CD4-positive, alpha-beta T cell treated with Interleukin-15 for 4 hours (primary cell): ENCODE data around the gene PIM1.
"Not testable (repeated sequence)": the region's sequence is repeated elsewhere in the genome, so short reads cannot be mapped to it uniquely, and the experiment has no call there.

Source experiments
- DNase-seq: peaks from one replicate; pipeline ENCODE4 v3.0.0-alpha.2; 2020; ENCODE audit warnings: low spot score

Gene PIM1

DNA sequence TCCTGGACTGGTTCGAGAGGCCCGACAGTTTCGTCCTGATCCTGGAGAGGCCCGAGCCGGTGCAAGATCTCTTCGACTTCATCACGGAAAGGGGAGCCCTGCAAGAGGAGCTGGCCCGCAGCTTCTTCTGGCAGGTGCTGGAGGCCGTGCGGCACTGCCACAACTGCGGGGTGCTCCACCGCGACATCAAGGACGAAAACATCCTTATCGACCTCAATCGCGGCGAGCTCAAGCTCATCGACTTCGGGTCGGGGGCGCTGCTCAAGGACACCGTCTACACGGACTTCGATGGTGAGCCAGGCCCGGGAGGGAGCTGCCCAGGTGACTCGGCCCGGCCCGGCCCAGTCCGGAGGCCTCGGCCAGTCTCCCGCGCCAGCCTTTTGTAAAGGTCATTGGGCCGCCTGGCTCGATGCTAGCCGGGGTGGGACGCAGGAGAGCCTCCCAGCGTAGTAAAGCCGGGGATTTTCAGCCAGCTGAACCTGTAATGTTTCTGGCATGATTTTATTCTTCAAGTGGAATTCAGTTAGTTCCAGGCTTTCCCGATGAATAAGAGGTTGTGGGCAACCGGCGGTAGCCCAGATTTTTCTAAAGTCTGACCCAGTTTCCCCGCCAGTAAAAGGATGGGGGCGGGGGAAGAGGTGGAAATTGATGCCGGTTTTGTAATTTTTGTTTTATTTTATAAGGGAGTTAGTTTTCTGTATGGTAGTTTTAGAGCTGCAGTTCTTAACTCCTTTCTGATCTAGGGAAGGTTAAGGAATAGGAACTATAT, 1.4 kb downstream of the PIM1 start:
- peak; percentile 36 for DNase-seq

DNA sequence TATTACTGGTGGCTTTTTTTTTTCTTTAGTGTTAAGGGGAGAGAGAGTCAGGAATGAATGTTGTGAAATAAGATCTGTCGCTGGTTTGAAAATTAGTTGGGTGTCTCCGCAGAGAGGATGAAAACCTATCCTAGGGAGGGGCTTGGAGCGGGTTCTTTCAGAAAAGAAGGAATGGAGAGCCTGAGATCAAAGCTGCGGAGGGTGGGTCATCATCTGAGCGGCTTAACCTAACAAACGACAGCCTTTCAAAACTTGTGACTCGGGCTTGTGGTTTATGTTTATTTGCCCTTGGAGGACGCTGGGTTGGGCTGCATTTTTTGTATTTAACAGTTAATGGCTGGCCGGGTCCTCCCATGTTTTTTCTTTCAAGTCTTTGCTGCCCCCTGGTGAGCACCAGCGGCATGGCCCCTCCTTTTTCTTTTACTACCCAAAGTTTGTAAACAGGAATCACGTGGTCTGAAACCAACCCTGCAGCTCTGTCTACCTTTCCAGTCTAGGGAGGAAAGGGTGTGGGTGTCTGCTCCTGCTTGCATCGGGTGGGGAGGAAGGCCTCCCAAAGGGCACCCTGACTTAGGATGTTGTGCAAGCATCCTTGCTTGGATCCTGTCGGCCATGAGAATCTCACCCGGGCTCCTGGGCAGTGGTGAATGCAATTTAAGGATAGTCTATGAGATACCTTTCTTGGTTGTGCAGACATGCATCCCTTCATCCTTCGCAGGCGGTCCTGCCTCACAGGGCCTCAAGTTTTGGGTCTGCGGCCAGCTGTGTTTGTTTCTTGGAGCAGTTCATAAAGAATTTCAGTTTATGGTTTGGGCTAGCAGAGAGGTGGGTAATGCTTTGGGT, 2.2 kb downstream of the PIM1 start:
- peak; percentile 97 for DNase-seq

DNA sequence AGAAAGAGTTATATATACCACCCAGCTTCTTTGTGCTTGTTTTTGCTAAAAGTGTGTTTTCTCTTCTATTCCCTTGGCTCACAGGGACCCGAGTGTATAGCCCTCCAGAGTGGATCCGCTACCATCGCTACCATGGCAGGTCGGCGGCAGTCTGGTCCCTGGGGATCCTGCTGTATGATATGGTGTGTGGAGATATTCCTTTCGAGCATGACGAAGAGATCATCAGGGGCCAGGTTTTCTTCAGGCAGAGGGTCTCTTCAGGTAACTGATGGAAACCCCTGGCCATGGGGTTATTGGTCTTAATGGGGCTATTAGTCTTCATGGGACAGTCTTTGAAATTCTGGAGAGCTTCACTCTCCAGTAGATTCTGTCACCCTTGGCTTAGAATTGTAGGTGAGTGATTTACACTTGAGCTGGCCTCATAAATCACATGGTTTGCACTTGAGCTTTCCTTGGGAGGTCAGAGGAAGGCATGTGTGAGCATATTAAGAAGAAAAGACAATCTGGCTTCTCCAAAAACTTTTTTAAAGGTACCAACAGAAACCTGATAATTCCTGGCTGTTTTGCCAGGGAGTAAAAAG, 3.0 kb downstream of the PIM1 start:
- no peak for DNase-seq

DNA sequence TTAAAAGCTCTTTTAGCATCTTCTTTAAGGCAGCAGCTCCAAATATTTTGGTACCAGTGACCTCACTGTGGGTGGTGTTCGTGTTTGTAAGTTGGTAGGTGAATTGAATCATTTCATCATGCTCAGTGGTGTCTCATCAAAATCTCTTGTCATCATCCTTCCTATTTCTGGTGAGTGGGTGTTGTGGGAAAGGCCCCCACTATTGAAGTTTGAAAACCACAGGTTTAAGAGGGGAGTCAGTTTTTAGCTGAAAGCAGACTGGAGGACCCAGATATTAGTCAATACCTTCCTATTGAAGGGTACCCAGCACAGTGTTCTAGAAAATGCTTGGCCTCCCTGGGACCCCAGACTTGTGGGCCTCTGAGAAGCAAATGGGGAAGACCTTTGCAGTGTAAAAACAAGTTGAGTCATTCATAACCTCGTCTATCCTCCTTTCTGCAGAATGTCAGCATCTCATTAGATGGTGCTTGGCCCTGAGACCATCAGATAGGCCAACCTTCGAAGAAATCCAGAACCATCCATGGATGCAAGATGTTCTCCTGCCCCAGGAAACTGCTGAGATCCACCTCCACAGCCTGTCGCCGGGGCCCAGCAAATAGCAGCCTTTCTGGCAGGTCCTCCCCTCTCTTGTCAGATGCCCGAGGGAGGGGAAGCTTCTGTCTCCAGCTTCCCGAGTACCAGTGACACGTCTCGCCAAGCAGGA, 3.7 kb downstream of the PIM1 start:
- peak; percentile 88 for DNase-seq

DNA sequence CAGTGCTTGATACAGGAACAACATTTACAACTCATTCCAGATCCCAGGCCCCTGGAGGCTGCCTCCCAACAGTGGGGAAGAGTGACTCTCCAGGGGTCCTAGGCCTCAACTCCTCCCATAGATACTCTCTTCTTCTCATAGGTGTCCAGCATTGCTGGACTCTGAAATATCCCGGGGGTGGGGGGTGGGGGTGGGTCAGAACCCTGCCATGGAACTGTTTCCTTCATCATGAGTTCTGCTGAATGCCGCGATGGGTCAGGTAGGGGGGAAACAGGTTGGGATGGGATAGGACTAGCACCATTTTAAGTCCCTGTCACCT, 4.2 kb downstream of the PIM1 start:
- DNase-seq: no peak

DNA sequence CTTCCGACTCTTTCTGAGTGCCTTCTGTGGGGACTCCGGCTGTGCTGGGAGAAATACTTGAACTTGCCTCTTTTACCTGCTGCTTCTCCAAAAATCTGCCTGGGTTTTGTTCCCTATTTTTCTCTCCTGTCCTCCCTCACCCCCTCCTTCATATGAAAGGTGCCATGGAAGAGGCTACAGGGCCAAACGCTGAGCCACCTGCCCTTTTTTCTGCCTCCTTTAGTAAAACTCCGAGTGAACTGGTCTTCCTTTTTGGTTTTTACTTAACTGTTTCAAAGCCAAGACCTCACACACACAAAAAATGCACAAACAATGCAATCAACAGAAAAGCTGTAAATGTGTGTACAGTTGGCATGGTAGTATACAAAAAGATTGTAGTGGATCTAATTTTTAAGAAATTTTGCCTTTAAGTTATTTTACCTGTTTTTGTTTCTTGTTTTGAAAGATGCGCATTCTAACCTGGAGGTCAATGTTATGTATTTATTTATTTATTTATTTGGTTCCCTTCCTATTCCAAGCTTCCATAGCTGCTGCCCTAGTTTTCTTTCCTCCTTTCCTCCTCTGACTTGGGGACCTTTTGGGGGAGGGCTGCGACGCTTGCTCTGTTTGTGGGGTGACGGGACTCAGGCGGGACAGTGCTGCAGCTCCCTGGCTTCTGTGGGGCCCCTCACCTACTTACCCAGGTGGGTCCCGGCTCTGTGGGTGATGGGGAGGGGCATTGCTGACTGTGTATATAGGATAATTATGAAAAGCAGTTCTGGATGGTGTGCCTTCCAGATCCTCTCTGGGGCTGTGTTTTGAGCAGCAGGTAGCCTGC, 4.8 kb downstream of the PIM1 start:
- DNase-seq: no peak

DNA sequence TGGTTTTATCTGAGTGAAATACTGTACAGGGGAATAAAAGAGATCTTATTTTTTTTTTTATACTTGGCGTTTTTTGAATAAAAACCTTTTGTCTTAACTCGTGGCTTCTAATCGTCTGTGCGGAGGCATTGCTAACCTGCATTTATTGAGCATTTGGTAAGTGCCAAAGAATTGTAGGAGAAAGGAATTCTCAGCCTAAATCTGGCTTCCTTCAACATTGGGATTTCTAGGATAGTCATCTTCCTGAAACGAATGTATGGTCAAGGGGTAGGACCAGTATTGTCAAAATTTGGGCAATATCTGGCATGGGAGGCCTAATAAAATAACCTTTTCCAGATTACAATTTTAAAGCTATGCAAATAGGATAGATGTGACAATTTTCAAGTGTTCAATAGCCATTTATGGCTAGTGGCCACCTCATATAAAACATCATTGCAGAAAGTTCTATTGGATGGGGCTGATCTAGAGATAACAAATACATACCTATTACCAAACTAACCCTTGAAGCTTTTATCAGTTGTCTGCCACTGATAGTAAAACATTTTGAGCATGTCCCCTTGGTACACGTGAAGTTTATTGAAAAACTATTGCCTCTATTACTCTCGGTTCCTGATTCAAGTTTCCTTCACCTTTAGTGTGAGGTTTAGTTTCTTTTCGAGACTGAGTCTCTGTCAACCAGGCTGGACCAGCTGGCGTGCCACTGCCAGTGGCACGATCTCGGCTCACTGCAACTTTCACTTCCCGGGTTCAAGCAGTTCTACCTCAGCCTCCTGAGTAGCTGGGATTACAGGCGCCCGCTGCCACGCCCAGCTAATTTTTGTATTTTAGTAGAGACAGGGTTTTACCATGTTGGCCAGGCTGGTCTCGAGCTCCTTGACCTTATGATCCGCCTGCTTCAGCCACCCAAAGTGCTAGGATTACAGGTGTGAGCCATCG, 5.6 kb downstream of the PIM1 start:
- DNase-seq: no peak

DNA sequence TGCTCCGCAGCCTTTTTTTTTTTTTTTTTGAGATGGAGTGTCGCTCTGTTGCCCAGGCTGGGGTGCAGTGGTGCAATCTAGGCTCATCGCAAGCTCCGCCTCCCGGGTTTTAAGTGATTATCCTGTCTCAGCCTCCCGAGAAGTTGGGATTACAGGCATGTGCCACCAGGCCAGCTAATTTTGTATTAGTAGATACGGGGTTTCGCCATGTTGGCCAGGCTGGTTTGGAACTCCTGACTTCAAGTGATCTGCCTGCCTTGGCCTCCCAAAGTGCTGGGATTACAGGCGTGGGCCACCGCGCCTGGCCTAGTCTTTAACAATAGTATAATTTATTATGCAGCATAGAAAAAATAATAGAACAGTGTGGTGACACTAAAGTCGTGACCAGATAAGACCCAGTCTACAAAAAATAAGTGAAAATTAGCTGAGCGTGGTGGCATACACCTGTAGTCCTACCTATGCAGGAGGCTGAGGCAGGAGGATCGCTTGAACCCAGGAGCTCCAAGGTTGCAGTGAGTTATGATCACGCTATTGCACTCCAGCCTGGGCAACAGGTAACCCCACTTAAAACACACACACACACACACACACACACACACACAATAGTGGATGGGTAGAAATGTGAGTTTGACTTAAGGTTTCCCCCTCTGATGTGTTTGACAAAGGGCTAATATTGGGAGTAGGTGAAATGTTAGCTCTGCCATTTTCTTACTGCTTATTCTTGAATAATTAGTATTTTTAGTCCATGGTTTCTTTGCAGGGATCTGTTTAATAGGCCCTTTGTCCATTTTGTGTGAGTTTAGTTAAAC, 6.5 kb downstream of the PIM1 start:
- no peak for DNase-seq

DNA sequence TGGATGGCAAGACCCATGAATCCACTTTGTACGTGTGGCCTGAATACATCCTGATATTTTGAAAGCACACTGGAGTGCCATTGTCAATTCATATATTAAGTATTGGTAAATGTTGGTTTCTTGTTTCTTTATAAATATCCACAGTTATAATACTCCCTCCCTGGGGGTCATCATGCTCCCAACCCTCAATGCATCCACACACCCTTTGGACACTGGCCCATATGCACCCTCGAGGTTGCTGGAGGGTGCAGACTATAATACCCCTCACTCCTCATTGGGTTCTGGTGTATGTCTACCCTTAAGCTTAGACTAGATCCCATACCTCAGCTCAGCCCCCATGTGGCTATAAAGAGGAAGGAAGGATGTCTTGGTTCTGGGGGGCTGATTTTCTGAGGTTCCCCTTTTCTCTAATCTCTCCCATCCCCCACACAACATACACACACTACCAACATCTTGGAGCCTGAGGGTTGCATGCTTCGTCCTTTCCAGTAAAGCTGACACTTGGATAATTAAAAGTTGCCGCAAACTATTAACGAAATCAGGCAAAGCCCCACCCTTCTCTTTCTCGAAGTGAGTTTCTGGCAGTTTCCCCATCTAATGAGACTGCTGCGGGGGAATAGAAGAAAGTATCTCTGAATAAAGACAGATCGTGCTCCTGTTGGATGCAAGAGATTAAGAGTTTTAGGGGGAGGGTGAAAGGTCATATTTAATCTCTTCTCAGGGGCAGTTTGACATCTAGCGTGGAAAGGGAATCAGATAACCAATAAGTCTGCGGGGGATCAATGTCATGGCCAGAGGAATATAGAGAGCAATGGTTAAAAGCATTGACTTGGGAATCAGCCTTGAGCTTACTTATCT, 7.4 kb downstream of the PIM1 start:
- no peak for DNase-seq

DNA sequence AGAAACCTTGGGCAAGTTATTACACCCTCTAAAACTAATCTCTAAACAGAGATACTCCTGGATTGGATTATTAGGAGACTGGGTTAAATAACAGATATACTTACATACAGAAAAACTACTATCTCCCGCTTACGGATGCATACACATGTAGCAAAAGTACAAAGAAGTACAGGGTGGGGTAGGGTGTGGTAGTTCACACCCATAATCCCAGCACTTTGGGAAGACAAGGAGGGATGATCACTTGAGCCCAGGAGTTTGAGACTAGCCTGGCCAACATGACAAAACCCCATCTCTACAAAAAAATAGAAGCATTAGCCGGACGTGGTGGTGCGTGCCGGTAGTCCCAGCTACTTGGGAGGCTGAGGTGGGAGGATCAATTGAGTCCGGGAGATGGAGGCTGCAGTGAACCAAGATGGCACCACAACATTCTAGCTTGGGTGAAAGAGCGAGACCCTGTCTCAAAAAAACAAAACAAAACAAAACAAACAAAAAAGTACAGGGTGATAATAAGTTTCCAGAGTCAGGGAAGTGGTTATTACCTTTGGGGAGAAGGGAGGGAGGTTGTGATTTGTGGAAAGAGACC, 8.1 kb downstream of the PIM1 start:
- no peak for DNase-seq

DNA sequence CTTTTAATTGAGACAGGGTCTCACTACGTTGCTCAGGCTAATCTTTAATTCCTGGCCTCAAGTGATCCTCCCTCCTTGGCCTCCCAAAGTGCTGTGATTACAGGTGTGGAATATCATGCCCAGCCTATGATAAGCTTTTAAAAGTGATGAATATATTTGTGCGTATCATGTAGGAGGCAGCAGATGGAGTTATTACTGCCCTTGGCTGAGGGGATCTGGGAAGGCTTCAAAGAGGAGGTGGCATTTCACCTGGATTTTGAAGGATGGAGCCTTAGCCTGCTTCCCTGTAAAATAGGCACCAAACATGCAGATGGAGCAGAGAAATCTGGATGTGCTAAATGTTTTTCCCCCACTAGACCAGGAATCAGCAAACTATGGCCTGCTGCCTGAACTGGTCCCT, 10.1 kb downstream of the PIM1 start:
- DNase-seq: no peak

DNA sequence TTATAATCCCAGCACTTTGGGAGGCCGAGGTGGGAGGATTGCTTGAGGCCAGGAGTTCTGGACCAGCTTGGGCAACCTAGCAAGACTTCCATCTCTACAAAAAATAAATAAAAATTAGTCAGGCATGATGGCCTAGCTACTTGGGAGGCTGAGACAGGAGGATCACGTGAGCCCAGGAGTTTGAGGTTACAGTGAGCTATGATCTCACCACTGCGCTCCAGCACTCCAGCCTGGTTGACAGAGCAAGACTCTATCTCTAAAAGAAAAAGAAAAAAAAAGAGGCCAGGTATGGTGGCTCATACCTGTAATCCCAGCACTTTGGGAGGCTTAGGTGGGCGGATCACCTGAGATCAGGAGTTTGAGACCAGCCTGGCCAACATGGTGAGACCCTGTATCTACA, 10.7 kb downstream of the PIM1 start:
- not testable (repeated sequence) for DNase-seq

DNA sequence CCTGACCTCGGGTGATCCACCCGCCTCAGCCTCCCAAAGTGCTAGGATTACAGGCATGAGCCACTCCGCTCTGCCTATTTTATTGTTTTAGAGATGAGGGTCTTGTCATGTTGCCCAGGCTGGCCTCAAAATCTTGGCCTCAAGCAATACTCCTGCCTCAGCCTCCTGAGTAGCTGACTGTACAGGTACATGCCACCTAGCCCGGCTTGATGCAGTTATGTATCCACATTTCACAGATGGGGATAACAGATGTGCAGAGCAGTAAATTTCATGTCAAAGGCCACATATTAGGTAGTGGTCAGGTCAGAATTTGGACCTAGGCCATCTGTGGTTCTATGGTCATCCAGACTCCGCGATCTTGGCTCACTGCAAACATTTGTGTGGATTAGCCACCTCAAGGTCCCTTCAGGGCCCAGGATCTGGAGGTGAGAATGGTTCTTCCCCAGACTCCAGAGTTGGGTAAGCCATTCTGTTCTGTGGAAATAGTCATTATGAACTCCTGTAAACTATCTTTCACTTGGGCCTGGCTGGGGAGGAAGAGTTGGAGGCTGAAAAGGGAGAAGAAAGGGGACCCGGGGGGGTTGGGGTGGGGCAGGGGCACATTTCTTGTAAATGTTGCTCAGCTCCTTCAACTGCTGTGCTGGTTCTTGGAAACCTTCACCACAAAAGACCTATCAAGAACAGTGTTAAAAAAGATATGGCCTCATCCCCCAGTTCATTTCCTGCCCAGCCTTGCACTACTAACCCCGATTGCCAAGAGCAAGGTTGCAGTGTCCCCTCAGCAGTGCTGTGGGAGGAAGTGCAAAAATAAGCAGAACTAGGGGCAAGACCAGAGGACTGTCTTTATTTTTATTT, 13.0 kb downstream of the PIM1 start:
- DNase-seq: peak; percentile 90

DNA sequence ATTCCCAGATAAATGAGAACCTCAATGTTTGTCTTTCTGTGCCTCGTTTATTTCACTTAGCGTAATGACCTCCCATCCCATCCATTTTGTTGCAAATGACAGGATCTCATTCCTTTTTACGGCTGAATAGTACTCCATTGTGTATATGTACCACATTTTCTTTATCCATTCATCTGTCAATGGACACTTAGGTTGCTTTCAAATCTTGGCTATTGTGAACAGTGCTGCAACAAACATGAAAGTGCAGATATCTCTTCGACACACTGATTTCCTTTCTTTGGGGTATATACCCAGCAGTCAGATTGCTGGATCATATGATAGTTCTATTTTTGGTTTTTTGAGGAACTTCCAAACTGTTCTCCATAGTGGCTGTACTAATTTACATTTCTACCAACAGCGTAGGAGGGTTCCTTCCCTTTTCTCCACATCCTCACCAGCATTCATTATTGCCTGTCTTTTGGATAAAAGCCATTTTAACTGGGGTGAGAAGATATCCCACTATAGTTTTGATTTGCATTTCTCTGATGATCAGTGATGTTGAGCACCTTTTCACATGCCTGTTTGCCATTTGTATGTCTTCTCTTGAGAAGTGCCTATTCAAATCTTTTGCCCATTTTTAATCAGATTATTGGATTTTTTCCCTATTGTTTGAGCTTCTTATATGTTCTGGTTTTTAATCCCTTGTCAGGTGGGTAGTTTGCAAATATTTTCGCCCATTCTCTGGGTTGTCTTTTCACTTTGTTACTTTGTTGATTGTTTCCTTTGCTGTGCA, 16.2 kb downstream of the PIM1 start:
- not testable (repeated sequence) for DNase-seq

DNA sequence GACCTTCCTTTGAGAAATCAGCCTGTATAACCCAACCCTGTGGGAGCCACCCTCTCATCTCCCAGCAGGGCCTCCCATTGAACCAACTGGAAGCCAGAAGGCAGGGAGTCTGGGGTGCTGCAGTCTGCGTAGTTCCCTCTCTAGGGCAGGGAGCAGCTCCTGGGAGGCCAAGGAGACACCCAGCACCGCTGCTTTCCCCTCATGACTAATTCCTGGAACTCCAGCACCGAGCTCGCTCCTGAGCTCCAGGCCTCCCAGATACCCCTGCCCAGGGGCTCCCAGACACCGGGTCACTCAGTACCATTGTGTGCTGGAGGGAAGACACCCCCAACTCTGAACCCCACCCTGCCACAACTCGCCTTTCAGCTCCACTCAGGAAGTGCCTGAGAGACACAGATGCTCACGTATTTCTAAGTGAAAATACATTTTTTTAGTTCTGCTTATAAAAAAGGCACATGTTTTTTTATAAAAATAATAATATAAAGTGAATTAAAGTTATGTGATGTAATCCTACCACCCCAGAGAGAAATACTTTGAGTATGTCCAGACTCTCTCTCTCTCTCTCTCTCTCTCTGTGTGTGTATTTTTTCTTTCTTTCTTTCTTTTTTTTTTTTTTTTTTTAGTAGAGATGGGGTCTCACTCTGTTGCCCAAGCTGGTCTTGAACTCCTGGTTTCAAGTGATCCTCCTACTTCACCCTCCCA, 17.5 kb downstream of the PIM1 start:
- no peak for DNase-seq

DNA sequence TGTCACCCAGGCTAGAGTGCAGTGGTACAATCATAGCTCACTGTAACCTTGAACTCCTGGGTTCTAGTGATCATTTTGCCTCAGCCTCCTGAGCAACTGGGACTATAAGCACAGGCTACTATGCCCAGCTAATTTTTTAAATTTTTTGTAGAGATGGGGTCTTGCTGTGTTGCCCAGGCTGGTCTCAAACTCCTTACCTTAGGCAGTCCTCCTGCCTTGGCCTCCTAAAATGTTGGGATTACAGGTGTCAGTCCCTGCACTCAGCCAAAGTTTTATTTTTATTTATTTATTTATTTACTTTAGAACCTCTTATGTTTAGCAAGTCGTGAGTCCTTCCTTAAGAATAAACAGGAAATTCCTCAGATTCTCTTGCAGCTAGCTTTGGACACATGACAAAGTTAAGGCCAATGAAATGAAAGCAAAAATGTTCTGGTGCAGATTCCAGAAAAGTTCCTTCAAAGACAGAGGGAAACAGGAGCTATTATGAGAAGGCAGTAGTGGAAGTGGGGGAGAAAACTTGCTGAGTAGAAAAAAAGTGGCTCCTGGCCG, 19.1 kb downstream of the PIM1 start:
- DNase-seq: no peak
